DOHH2 (cell line): Measurements from ENCODE around the gene IL27RA.

Experiments used
- CTCF ChIP-seq: fragments of 200-600 bp; sonication (generic); IDR thresholded peaks from one replicate; pipeline ENCODE4 v1.5.1; 2014; ENCODE audit warnings: antibody characterized with exemption, mild to moderate bottlenecking, low read depth, low read length; ENCODE audit not compliant: poor library complexity, severe bottlenecking
- EZH2phosphoT487 ChIP-seq: fragments of 200-600 bp; sonication (generic); IDR thresholded peaks from 2 replicates; pipeline ENCODE4 v1.6.1; 2017; ENCODE audit warnings: borderline replicate concordance, mild to moderate bottlenecking, antibody characterized with exemption, low read length, moderate library complexity, mixed read lengths

- TF ChIP-seq CTCF (no peak), EZH2phosphoT487 (no peak)
These were observed 35.4 kb upstream of the IL27RA start for GRCh38 chr19:13995878-13996765.
